Naive thymus-derived CD4-positive, alpha-beta T cell (primary cell): ENCODE measurements around the gene CD84. TPM values are rescaled to one million over a fixed set of nuclear protein-coding genes. Genes with fewer than 3 reads are reported as not detected.

Experiments used
- ATAC-seq: fragments of 150-1000 bp; cut with Tn5 transposase; 2 replicates; pipeline ENCODE4 v1.10.0; 2021; ENCODE audit warnings: mild to moderate bottlenecking, moderate library complexity
- CTCF ChIA-PET: fragments of 350-600 bp; sonication (Branson Sonifier 250); formaldehyde crosslinking; loops from one replicate; lab custom pipeline; 2021; ENCODE audit warnings: antibody characterized with exemption; lab: Charles Lee
- POLR2A ChIA-PET: fragments of 350-600 bp; sonication (Branson Sonifier 250); formaldehyde crosslinking; loops from one replicate; lab custom pipeline; 2021; ENCODE audit warnings: antibody characterized with exemption, inconsistent platforms; lab: Charles Lee
- DNase-seq, 9 donors: peaks; one replicate each; pipeline versions ENCODE4 v3.0.0 to v3.0.0-alpha.2; 2020 to 2022; ENCODE audit warnings: mixed read lengths in 1 of 9
- H3K27ac ChIP-seq: one replicate; pipeline ENCODE4 v1.7.0; 2013; ENCODE audit warnings: mild to moderate bottlenecking, low read depth, low read length, moderate library complexity
- H3K27me3 ChIP-seq, 2 donors: one replicate each; pipeline ENCODE4 v1.7.0; 2013; ENCODE audit warnings: low read length in 2 of 2, mild to moderate bottlenecking in 2 of 2, moderate library complexity in 2 of 2; ENCODE audit not compliant: control insufficient read depth in 2 of 2, insufficient read depth in 2 of 2
- H3K36me3 ChIP-seq, 3 experiments: 1 replicate in 2 of 3; 2 replicates in 1 of 3; pipeline ENCODE4 v1.7.0; 2013; ENCODE audit warnings: low read length in 3 of 3, mild to moderate bottlenecking in 3 of 3, moderate library complexity in 1 of 3; ENCODE audit not compliant: insufficient read depth in 3 of 3, control insufficient read depth in 2 of 3
- H3K4me1 ChIP-seq, 2 donors: one replicate each; pipeline ENCODE4 v1.7.0; 2013; ENCODE audit warnings: low read length in 2 of 2, mild to moderate bottlenecking in 2 of 2, moderate library complexity in 1 of 2; ENCODE audit not compliant: control insufficient read depth in 2 of 2, insufficient read depth in 2 of 2
- H3K4me3 ChIP-seq: 2 replicates; pipeline ENCODE4 v1.7.0; 2013; ENCODE audit warnings: mild to moderate bottlenecking, low read length
- H3K9me3 ChIP-seq, 3 experiments: 1 replicate in 2 of 3; 2 replicates in 1 of 3; pipeline ENCODE4 v1.7.0; 2013; ENCODE audit warnings: low read length in 3 of 3; ENCODE audit not compliant: control insufficient read depth in 2 of 3
- H3K27ac Mint-ChIP-seq, 9 donors: one replicate each; pipeline ENCODE4 v1.8.0; 2020 to 2022; ENCODE audit warnings: mixed read lengths in 9 of 9, mild to moderate bottlenecking in 8 of 9, moderate library complexity in 5 of 9, inconsistent platforms in 2 of 9
- H3K27me3 Mint-ChIP-seq, 5 donors: one replicate each; pipeline ENCODE4 v1.8.0; 2021 to 2022; ENCODE audit warnings: mixed read lengths in 5 of 5, mild to moderate bottlenecking in 1 of 5
- H3K36me3 Mint-ChIP-seq, 5 donors: one replicate each; pipeline ENCODE4 v1.8.0; 2020 to 2022; ENCODE audit warnings: mixed read lengths in 5 of 5, mild to moderate bottlenecking in 3 of 5, inconsistent platforms in 1 of 5
- H3K4me1 Mint-ChIP-seq, 7 donors: one replicate each; pipeline ENCODE4 v1.8.0; 2020 to 2022; ENCODE audit warnings: mixed read lengths in 7 of 7, mild to moderate bottlenecking in 3 of 7, inconsistent platforms in 1 of 7
- H3K4me3 Mint-ChIP-seq, 10 donors: one replicate each; pipeline ENCODE4 v1.8.0; 2020 to 2022; ENCODE audit warnings: mild to moderate bottlenecking in 10 of 10, mixed read lengths in 10 of 10, moderate library complexity in 6 of 10, inconsistent platforms in 2 of 10
- H3K9me3 Mint-ChIP-seq, 11 donors: one replicate each; pipeline ENCODE4 v1.8.0; 2020 to 2022; ENCODE audit warnings: mixed read lengths in 11 of 11, mild to moderate bottlenecking in 4 of 11, inconsistent platforms in 1 of 11, moderate library complexity in 1 of 11
- intact Hi-C, 2 donors: fragments of 100-400 bp; cut with micrococcal nuclease; formaldehyde crosslinking; loops; one replicate each; pipeline ENCODE4 v1.15.1; 2023
- polyA plus RNA-seq, 2 donors: library from polyadenylated mRNA; unstranded; fragments of 300-500 nt; fragmentation: Illumina TruSeq; gene quantifications; one replicate each; pipeline ENCODE4 v1.2.3, GENCODE V29; 2021
- total RNA-seq, 6 experiments: library from RNA in 5 of 6; stranded (reverse) in 5 of 6; gene quantifications; 1 replicate in 5 of 6; 2 replicates in 1 of 6; pipeline ENCODE4 v1.2.3 and lab custom pipeline; 2021 to 2026

Gene CD84
- total and polyA plus RNA-seq, 7 experiments from 2014 or later = 7.4 to 40.7 (median 26.3) TPM

GRCh38 chr1:160615660-160616059 is 36.4 kb upstream of the CD84 start:
- Mint-ChIP-seq H3K4me3 (peak overlapping the region in 1 of 10 donors; percentile 30), H3K27me3 (no peaks in the 10 kb centered on the region), H3K9me3 (peaks cover 0 to 7% (median 0%) of the 10 kb centered on the region in 11 donors), H3K4me1 (peaks cover 13 to 70% (median 49%) of the 10 kb centered on the region in 7 donors), H3K27ac (peak overlapping the region in 2 of 9 donors; percentile 13 to 35), H3K36me3 (peaks cover 8 to 73% (median 49%) of the 10 kb centered on the region in 5 donors)
- Histone ChIP-seq H3K4me3 (no peak overlapping the region), H3K9me3 (no peaks in the 10 kb centered on the region), H3K27me3 (no peaks in the 10 kb centered on the region), H3K36me3 (peaks cover 7 to 47% (median 46%) of the 10 kb centered on the region in 3 experiments), H3K27ac (no peak overlapping the region), H3K4me1 (peaks cover 0 to 7% of the 10 kb centered on the region in 2 donors)
- ATAC-seq (no peak), DNase-seq (no peak)
- ChIA-PET CTCF (interaction anchor here (0.6 to 1.2 kb wide), 2 partner anchors 13 to 164 kb away, joined by 3 to 4 read pairs; no protein-coding TSS in a partner anchor), POLR2A (no interaction called here)
- intact Hi-C loops = no loop called here

DNA sequence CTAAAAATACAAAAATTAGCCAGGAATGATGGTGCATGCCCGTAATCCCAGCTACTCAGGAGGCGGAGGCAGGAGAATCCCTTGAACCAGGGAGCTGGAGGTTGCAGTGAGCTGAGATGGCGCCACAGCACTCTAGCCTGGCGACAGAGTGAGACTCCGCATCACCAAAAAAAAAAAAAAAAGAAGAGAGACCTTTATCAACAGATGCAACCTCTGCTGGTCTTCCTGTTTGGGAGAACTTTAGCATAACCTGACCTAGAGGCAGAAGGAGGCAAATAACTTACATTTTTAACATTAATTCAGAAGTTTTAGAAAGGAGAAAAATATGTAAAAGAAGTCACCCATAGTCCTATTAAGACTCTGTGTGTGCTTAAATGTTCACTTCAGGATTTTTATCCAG is 35.1 kb upstream of the CD84 start:
- POLR2A ChIA-PET = interaction anchor here (0.6 to 1.0 kb wide), 4 partner anchors 33 to 135 kb away, joined by 3 to 4 read pairs (median 3); no protein-coding TSS in a partner anchor
- ATAC-seq (no peak), DNase-seq (no peak)
- H3K27ac ChIP-seq = no peak overlapping the region
- intact Hi-C loops = no loop called here
- no peak overlapping the region for H3K4me3 ChIP-seq
- CTCF ChIA-PET = interaction anchor here (1.0 kb wide), 1 partner anchor 91 kb away, joined by 3 read pairs; the partner anchor contains the start of gene SLAMF6
- no peaks in the 10 kb centered on the region for H3K27me3 ChIP-seq
- H3K9me3 ChIP-seq = no peaks in the 10 kb centered on the region
- no peaks in the 10 kb centered on the region for H3K27me3 Mint-ChIP-seq
- H3K36me3 ChIP-seq = peaks cover 13 to 55% (median 43%) of the 10 kb centered on the region in 3 experiments
- H3K9me3 Mint-ChIP-seq = peaks cover 0 to 6% (median 0%) of the 10 kb centered on the region in 11 donors
- H3K4me3 Mint-ChIP-seq = peak overlapping the region in 2 of 10 donors; percentile 7 to 23
- H3K4me1 Mint-ChIP-seq = peaks cover 13 to 68% (median 50%) of the 10 kb centered on the region in 7 donors
- peaks cover 0 to 6% of the 10 kb centered on the region in 2 donors for H3K4me1 ChIP-seq
- peaks cover 7 to 71% (median 44%) of the 10 kb centered on the region in 5 donors for H3K36me3 Mint-ChIP-seq
- H3K27ac Mint-ChIP-seq = peak overlapping the region in 5 of 9 donors; percentile 22 to 67 (median 35)

- Mint-ChIP-seq H3K27me3 (no peaks in the 10 kb centered on the region), H3K36me3 (peaks cover 0 to 62% (median 33%) of the 10 kb centered on the region in 5 donors), H3K27ac (peak overlapping the region in 5 of 9 donors; percentile 3 to 77 (median 35)), H3K9me3 (no peaks in the 10 kb centered on the region), H3K4me3 (no peak overlapping the region), H3K4me1 (peaks cover 6 to 60% (median 45%) of the 10 kb centered on the region in 7 donors)
- ChIA-PET POLR2A (interaction anchor here (0.7 kb wide), 2 partner anchors 15 to 62 kb away, joined by 3 to 4 read pairs; no protein-coding TSS in a partner anchor), CTCF (interaction anchor here (0.7 to 1.9 kb wide), 5 partner anchors 62 to 188 kb away, joined by 3 to 8 read pairs (median 3); no protein-coding TSS in a partner anchor)
- DNase-seq = no peak
- H3K27ac ChIP-seq = peak overlapping the region; percentile 30
- H3K4me1 ChIP-seq = no peaks in the 10 kb centered on the region
- peaks cover 13 to 61% (median 40%) of the 10 kb centered on the region in 3 experiments for H3K36me3 ChIP-seq
- no peak overlapping the region for H3K4me3 ChIP-seq
- no peak for ATAC-seq
- no peaks in the 10 kb centered on the region for H3K9me3 ChIP-seq
- no peaks in the 10 kb centered on the region for H3K27me3 ChIP-seq
- intact Hi-C loops = no loop called here
These were observed 33.4 kb upstream of the CD84 start for GRCh38 chr1:160612613-160613218.

GRCh38 chr1:160610569-160611242 is 31.4 kb upstream of the CD84 start:
- ChIA-PET CTCF (interaction anchor here (0.7 to 7.6 kb wide), 7 partner anchors 8 to 181 kb away, joined by 3 to 71 read pairs (median 21); partner anchors contain the start of gene SLAMF1), POLR2A (interaction anchor here (0.8 to 1.6 kb wide), 8 partner anchors 8 to 171 kb away, joined by 3 to 6 read pairs (median 3); no protein-coding TSS in a partner anchor)
- Histone ChIP-seq H3K9me3 (no peaks in the 10 kb centered on the region), H3K27ac (no peak overlapping the region), H3K4me3 (no peak overlapping the region), H3K4me1 (peaks cover 6 to 15% of the 10 kb centered on the region in 2 donors), H3K27me3 (no peaks in the 10 kb centered on the region), H3K36me3 (peaks cover 13 to 54% (median 29%) of the 10 kb centered on the region in 3 experiments)
- Mint-ChIP-seq H3K4me1 (peaks cover 18 to 75% (median 54%) of the 10 kb centered on the region in 7 donors), H3K9me3 (no peaks in the 10 kb centered on the region), H3K36me3 (peaks cover 0 to 57% (median 34%) of the 10 kb centered on the region in 5 donors), H3K4me3 (no peak overlapping the region), H3K27me3 (no peaks in the 10 kb centered on the region), H3K27ac (peak overlapping the region; percentile 38 to 86 (median 69))
- intact Hi-C loops = no loop called here
- ATAC-seq (no peak), DNase-seq (no peak)

DNA sequence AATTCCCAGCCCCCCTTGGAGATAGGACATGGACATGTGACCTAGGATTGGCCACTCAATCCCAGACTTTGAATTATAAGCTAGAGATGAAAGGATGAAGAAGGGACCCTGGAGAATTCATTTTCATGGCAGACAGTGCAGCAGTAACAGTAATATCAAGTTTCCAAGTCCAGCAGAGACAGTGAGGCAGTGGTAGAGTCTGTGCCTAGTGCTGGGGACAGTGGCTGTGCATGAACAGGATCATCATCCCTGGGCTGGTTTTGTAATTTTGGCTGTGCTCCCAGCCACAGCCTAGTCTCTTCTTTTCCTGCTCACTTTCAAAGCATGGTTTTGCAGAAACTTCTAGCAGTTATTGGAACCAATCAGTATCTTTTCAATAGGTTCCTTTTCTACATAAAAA is 29.6 kb upstream of the CD84 start:
- peak overlapping the region; percentile 14 to 90 (median 68) for H3K27ac Mint-ChIP-seq

DNA sequence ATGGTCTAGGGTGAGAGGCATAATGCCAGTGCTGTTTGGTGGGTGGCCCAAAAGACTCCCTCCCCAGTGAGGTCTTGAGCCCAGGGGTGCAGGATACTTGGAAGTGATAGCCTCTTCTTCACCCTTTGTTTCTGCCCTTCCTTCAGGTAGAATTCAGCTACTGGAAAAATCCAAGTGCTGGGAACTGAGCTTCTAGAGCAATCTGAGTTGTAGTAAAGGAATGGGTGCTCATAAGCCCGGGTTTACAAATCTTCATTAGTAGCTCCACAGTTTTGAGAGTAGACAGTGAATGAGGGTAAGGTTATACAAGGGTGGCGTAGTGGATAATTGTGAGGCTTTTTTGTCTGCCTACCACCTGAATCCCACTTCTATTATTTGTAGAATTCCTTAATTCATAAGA is 29.2 kb upstream of the CD84 start:
- Mint-ChIP-seq H3K36me3 (peaks cover 11 to 56% (median 40%) of the 10 kb centered on the region in 5 donors), H3K27ac (peak overlapping the region; percentile 14 to 90 (median 74)), H3K4me3 (no peak overlapping the region), H3K9me3 (peaks cover 0 to 17% (median 8%) of the 10 kb centered on the region in 11 donors), H3K4me1 (peaks cover 22 to 72% (median 48%) of the 10 kb centered on the region in 7 donors), H3K27me3 (no peaks in the 10 kb centered on the region)
- no peak overlapping the region for H3K4me3 ChIP-seq
- POLR2A ChIA-PET = interaction anchor here (0.8 to 1.3 kb wide), 3 partner anchors 18 to 76 kb away, joined by 4 to 5 read pairs (median 4); no protein-coding TSS in a partner anchor
- intact Hi-C loops = loop anchor here (5.0 to 10.0 kb wide), 2 partner anchors 504 to 511 kb away; partner anchors contain the start of gene IGSF8 (in 1 of the 2)
- DNase-seq (no peak), ATAC-seq (no peak)
- peaks cover 6 to 15% of the 10 kb centered on the region in 2 donors for H3K4me1 ChIP-seq
- CTCF ChIA-PET = interaction anchor here (0.7 to 7.6 kb wide), 14 partner anchors 11 to 195 kb away, joined by 3 to 71 read pairs (median 5); partner anchors contain the start of gene SLAMF6
- peaks cover 13 to 51% (median 26%) of the 10 kb centered on the region in 3 experiments for H3K36me3 ChIP-seq
- no peaks in the 10 kb centered on the region for H3K27me3 ChIP-seq
- H3K27ac ChIP-seq = no peak overlapping the region
- no peaks in the 10 kb centered on the region for H3K9me3 ChIP-seq

More for the DNA sequence above, 29.6 kb upstream of the CD84 start:
- no peaks in the 10 kb centered on the region for H3K9me3 ChIP-seq
- H3K4me3 ChIP-seq = no peak overlapping the region
- ATAC-seq = no peak
- H3K27me3 ChIP-seq = no peaks in the 10 kb centered on the region
- ChIA-PET CTCF (interaction anchor here (0.6 to 7.6 kb wide), 18 partner anchors 10 to 195 kb away, joined by 3 to 71 read pairs (median 4); partner anchors contain the start of genes SLAMF1 and SLAMF6), POLR2A (interaction anchor here (0.5 to 1.5 kb wide), 4 partner anchors 18 to 91 kb away, joined by 3 to 6 read pairs (median 4); no protein-coding TSS in a partner anchor)
- peaks cover 6 to 15% of the 10 kb centered on the region in 2 donors for H3K4me1 ChIP-seq
- H3K27ac ChIP-seq = no peak overlapping the region
- H3K4me3 Mint-ChIP-seq = no peak overlapping the region
- H3K36me3 ChIP-seq = peaks cover 13 to 51% (median 26%) of the 10 kb centered on the region in 3 experiments
- H3K4me1 Mint-ChIP-seq = peaks cover 22 to 75% (median 52%) of the 10 kb centered on the region in 7 donors
- peaks cover 10 to 58% (median 39%) of the 10 kb centered on the region in 5 donors for H3K36me3 Mint-ChIP-seq
- peaks cover 0 to 15% (median 6%) of the 10 kb centered on the region in 11 donors for H3K9me3 Mint-ChIP-seq
- intact Hi-C loops = loop anchor here (5.0 to 10.0 kb wide), 2 partner anchors 504 to 512 kb away; partner anchors contain the start of gene IGSF8 (in 1 of the 2)
- DNase-seq = no peak
- H3K27me3 Mint-ChIP-seq = no peaks in the 10 kb centered on the region
